NCI-H774 (cell line): ENCODE measurements around the gene SPACA4.

Experiments
- DNase-seq: peaks from one replicate; lab custom pipeline; 2025; lab: John Stamatoyannopoulos, UW

SPACA4 gene

DNA sequence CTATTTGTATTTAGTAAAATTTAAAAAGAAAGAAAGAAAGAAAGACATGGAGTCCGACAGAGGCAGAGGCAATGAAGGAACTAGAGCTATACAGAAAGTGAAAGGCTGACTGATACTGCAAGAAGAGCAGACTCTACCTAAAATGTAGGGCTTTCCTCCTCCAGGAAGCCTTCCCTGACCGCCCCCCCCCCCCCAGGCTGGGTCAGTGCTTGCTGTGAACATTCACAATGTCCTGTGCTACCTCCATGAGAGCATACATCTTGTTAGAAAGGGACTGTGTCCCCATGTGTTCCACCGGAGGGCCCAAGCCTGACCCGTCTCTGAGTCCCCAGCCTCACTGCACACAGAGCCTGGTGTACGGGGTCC lies 45.1 kb downstream of the SPACA4 start:
- DNase-seq, result no peak

- DNase-seq, result peak; percentile 13
Observed at GRCh38 chr19:48654299-48655059, 47.9 kb downstream of the SPACA4 start.

DNA sequence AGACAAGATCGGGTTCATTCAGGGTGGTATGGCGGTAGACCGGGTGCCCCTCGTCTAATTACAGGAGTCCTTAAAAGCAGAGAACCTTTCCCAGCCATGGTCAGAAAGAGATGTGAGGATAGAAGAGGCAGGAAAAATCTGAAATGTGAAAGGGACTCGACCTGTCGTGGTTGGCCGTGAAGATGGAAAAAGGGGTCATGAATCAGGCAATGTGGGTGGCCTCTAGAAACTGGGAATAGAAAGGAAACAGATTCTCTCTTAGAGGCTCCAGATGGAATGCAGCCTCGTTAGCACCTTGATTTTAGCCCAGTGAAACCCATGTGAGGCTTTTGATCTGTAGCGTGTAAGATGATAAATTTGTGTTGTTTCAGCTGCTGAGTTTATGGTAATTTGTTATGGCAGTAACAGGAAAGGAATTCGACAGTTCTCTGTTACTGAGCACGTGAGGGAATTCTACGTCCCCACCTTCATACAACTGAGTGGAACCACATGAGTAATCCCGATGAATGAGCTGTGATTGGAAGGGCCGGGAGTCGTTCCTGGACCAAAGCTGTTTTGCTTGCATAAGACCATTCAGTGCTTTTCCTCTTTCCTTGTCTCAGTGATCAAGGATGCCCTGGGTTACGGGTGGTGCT lies 50.4 kb downstream of the SPACA4 start:
- peak; percentile 19 for DNase-seq
